Fibroblast of lung (primary cell): ENCODE measurements around the gene TIFAB. TPM values are rescaled to one million over a fixed set of nuclear protein-coding genes. Genes with fewer than 3 reads are reported as not detected.

ENCODE experiments used
- DNase-seq, 2 donors: peaks; one replicate each; pipeline versions ENCODE4 v3.0.0 to v3.0.0-alpha.2; 2010; ENCODE audit warnings: low read depth in 2 of 2
- H2AFZ ChIP-seq: 2 replicates; pipeline ENCODE4 v1.5.1; 2012; ENCODE audit warnings: low read length, control low read depth, inconsistent platforms
- H3K27ac ChIP-seq: 2 replicates; pipeline ENCODE4 v1.5.1; 2011; ENCODE audit warnings: low read length, control low read depth; ENCODE audit not compliant: insufficient read depth
- H3K27me3 ChIP-seq: 2 replicates; pipeline ENCODE4 v1.5.1; 2011; ENCODE audit warnings: mild to moderate bottlenecking, low read length; ENCODE audit not compliant: control insufficient read depth, insufficient read depth
- H3K36me3 ChIP-seq: 2 replicates; pipeline ENCODE4 v1.5.1; 2011; ENCODE audit warnings: low read length; ENCODE audit not compliant: control insufficient read depth, insufficient read depth
- H3K4me1 ChIP-seq: 2 replicates; pipeline ENCODE4 v1.5.1; 2011; ENCODE audit warnings: low read length; ENCODE audit not compliant: control insufficient read depth, insufficient read depth; ENCODE audit errors: extremely low read depth
- H3K4me2 ChIP-seq: 2 replicates; pipeline ENCODE4 v1.5.1; 2011; ENCODE audit warnings: low read length, control low read depth; ENCODE audit not compliant: insufficient read depth; ENCODE audit errors: extremely low read depth
- H3K4me3 ChIP-seq, 4 experiments: fragments of 200-600 bp in 1 of 4; sonication (generic) in 1 of 4; replicated peaks in 1 of 4; 2 replicates each; pipeline ENCODE4 v1.5.1; 2011 to 2016; ENCODE audit warnings: low read length in 4 of 4, low read depth in 3 of 4, mild to moderate bottlenecking in 3 of 4, control low read depth in 2 of 4, inconsistent platforms in 1 of 4, mixed read lengths in 1 of 4; ENCODE audit not compliant: insufficient read depth in 1 of 4; ENCODE audit errors: control extremely low read depth in 1 of 4
- H3K79me2 ChIP-seq: 2 replicates; pipeline ENCODE4 v1.5.1; 2012; ENCODE audit warnings: mild to moderate bottlenecking, low read length, inconsistent platforms; ENCODE audit not compliant: control insufficient read depth, insufficient read depth
- H3K9ac ChIP-seq: 2 replicates; pipeline ENCODE4 v1.5.1; 2011; ENCODE audit warnings: mild to moderate bottlenecking, low read length, control low read depth; ENCODE audit not compliant: insufficient read depth
- H3K9me3 ChIP-seq: 2 replicates; pipeline ENCODE4 v1.5.1; 2012; ENCODE audit warnings: low read depth, low read length; ENCODE audit not compliant: control insufficient read depth, insufficient read depth
- H4K20me1 ChIP-seq: 2 replicates; pipeline ENCODE4 v1.5.1; 2011; ENCODE audit warnings: low read length; ENCODE audit not compliant: control insufficient read depth, insufficient read depth; ENCODE audit errors: extremely low read depth
- EZH2 ChIP-seq: IDR thresholded peaks from 2 replicates; pipeline ENCODE4 v1.5.1; 2012; ENCODE audit warnings: low read length, control low read depth, mild to moderate bottlenecking; ENCODE audit errors: missing control alignments
- polyA plus RNA-seq, 2 donors: library from polyadenylated mRNA; depleted of rRNA in 1 of 2; stranded (reverse) in 1 of 2; unstranded in 1 of 2; fragments of >200 nt; gene quantifications; 2 replicates each; pipeline ENCODE4 v1.2.1, GENCODE V29; 2011 to 2012; ENCODE audit warnings: missing spikeins in 1 of 2
- total RNA-seq: library from RNA; depleted of rRNA; stranded (reverse); fragments of >200 nt; gene quantifications from 2 replicates; pipeline ENCODE4 v1.2.1, GENCODE V29; 2014
- TF ChIP-seq, protein P1 (sequence below), 2 donors: IDR thresholded peaks in 1 of 2; conservative IDR thresholded peaks in 1 of 2; 1 replicate in 1 of 2; 2 replicates in 1 of 2; pipeline ENCODE4 v1.5.1; 2011 to 2012; ENCODE audit warnings: low read length in 2 of 2, control low read depth in 1 of 2, inconsistent platforms in 1 of 2, low read depth in 1 of 2, mild to moderate bottlenecking in 1 of 2

Gene TIFAB
- total and polyA plus RNA-seq, 2 donors (not counting 1 experiment from before 2014, with no cell fraction given), result not detected

DNA sequence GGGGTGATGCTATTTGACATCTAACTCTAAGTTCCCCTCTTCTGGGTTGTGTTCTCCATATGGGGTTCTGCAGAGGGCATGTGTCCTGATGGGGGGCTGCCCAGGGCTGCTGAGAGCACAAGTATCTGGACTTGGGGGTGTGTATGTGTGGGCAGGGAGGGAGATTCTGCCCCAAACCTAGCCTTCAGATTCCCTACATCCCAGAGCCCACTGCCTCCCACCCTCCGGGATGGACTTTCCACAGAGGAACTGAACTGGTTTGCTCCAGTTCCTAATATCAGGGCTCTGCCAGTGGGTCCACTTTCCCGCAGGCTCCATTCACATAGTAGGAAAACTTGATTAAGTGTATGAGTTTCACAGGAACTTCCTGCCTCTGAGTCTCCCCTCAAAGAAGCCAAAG is 16.4 kb upstream of the TIFAB start:
- TF ChIP-seq EZH2, result peak; percentile 45
- TF ChIP-seq, protein P1, sequence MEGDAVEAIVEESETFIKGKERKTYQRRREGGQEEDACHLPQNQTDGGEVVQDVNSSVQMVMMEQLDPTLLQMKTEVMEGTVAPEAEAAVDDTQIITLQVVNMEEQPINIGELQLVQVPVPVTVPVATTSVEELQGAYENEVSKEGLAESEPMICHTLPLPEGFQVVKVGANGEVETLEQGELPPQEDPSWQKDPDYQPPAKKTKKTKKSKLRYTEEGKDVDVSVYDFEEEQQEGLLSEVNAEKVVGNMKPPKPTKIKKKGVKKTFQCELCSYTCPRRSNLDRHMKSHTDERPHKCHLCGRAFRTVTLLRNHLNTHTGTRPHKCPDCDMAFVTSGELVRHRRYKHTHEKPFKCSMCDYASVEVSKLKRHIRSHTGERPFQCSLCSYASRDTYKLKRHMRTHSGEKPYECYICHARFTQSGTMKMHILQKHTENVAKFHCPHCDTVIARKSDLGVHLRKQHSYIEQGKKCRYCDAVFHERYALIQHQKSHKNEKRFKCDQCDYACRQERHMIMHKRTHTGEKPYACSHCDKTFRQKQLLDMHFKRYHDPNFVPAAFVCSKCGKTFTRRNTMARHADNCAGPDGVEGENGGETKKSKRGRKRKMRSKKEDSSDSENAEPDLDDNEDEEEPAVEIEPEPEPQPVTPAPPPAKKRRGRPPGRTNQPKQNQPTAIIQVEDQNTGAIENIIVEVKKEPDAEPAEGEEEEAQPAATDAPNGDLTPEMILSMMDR (conservative IDR thresholded peaks at IDR 0.05 in 1 of 2, IDR thresholded peaks at IDR 0.05 in 1 of 2; ENCODE audit: low read depth in 1 of 2, low read length in 2 of 2), result no peak

DNA sequence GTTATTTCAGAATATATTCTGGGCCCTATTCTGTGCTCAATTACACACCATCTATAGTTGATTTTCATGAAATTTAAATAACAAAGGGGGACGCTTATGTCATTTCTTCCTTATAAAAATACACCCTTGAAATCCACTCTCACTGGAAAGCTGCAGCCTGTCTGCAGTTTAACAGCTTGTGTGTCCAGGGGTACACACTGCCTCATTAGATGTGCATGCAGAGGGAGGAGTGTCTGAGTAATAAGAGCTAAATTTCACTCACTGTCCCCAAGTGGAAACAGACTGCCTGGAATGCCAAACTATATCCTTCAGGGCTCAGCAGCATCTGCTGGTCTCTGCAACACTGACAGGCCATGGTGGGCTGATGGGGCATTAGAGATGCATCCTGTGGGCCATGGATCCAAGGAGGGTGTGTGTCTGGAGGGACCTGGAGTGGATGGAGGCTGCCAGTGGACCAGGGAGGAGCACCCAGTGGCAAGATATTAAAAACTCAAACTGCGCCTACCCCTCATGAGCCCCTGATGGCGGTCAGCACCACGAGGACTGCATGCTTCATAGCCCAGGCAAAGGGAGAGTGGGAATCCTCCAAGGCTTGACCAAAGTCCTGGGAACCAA is 15.8 kb upstream of the TIFAB start:
- no peaks in the 10 kb centered on the region for H3K4me1 ChIP-seq
- peak; percentile 19 for TF ChIP-seq EZH2
- TF ChIP-seq, protein P1 (conservative IDR thresholded peaks at IDR 0.05 in 1 of 2, IDR thresholded peaks at IDR 0.05 in 1 of 2; ENCODE audit: low read depth in 1 of 2, low read length in 2 of 2), result no peak
- H4K20me1 ChIP-seq, result no peaks in the 10 kb centered on the region
- H3K36me3 ChIP-seq, result no peaks in the 10 kb centered on the region
- H2AFZ ChIP-seq, result no peak overlapping the region
- H3K9me3 ChIP-seq, result no peaks in the 10 kb centered on the region
- DNase-seq, result no peak
- H3K9ac ChIP-seq, result no peak overlapping the region
- no peak overlapping the region for H3K27ac ChIP-seq
- H3K27me3 ChIP-seq, result peaks cover 11% of the 10 kb centered on the region
- H3K4me2 ChIP-seq, result no peak overlapping the region
- H3K4me3 ChIP-seq, result no peak overlapping the region
- no peaks in the 10 kb centered on the region for H3K79me2 ChIP-seq

More for the DNA sequence above, 16.4 kb upstream of the TIFAB start:
- no peak overlapping the region for H3K4me3 ChIP-seq
- H3K9ac ChIP-seq, result no peak overlapping the region
- H3K4me2 ChIP-seq, result no peak overlapping the region
- no peaks in the 10 kb centered on the region for H3K9me3 ChIP-seq
- H3K79me2 ChIP-seq, result no peaks in the 10 kb centered on the region
- H3K27me3 ChIP-seq, result peaks cover 13% of the 10 kb centered on the region
- no peak for DNase-seq
- H4K20me1 ChIP-seq, result no peaks in the 10 kb centered on the region
- no peak overlapping the region for H2AFZ ChIP-seq
- no peak overlapping the region for H3K27ac ChIP-seq
- H3K36me3 ChIP-seq, result no peaks in the 10 kb centered on the region
- no peaks in the 10 kb centered on the region for H3K4me1 ChIP-seq

DNA sequence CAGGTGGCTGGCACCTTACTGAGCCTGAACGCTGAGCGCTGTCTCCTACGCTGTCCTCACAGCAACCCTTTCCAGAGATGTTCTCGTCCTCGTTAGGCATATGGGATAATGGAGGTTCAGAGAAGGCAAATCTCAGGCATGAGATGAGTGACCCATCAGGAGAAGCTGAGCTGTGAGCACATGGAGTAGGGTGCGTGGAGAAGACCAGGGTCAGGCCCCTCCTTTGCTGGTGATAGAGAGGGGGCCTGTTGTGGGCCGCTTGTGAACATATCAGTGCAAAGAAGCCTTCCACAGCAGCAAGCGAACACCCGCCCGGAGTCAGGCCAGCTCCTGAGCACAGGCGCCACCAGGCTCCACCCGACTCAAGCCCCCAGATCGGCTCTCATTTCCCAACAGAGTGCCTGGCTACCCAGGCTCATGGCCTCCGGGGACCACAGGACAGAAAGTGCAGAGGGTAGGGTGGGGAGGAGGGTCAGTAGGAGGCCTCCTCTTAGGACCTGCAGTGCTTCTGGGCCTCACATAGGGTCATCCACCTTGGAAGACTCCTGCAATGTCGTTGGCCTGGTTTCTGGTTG is 15.0 kb upstream of the TIFAB start:
- no peak for DNase-seq
- H3K4me1 ChIP-seq, result no peaks in the 10 kb centered on the region
- H3K9ac ChIP-seq, result no peak overlapping the region
- H2AFZ ChIP-seq, result no peak overlapping the region
- H4K20me1 ChIP-seq, result no peaks in the 10 kb centered on the region
- no peaks in the 10 kb centered on the region for H3K79me2 ChIP-seq
- TF ChIP-seq EZH2, result no peak
- TF ChIP-seq, protein P1 (conservative IDR thresholded peaks at IDR 0.05 in 1 of 2, IDR thresholded peaks at IDR 0.05 in 1 of 2; ENCODE audit: low read depth in 1 of 2, low read length in 2 of 2), result no peak
- H3K4me3 ChIP-seq, result no peak overlapping the region
- H3K9me3 ChIP-seq, result no peaks in the 10 kb centered on the region
- H3K27me3 ChIP-seq, result peaks cover 11% of the 10 kb centered on the region
- H3K4me2 ChIP-seq, result no peak overlapping the region
- no peak overlapping the region for H3K27ac ChIP-seq
- no peaks in the 10 kb centered on the region for H3K36me3 ChIP-seq
